ENCODE results near the gene ZNF330.

GRCh38 chr4:141210168-141210567 is 10.5 kb upstream of the ZNF330 start:
- TF ChIP-seq CTCF (IDR thresholded peaks at IDR 0.05) (no peak), EP300 (IDR thresholded peaks at IDR 0.05) (no peak)
